Duodenal mucosa (tissue), 2 donors: ENCODE results near the gene USH2A.

Experiments used
- H3K27ac ChIP-seq: one replicate; pipeline ENCODE4 v1.7.0; 2013; ENCODE audit warnings: low read depth, low read length
- H3K27me3 ChIP-seq, 2 donors: one replicate each; pipeline ENCODE4 v1.7.0; 2013; ENCODE audit warnings: low read length in 2 of 2, control low read depth in 1 of 2; ENCODE audit not compliant: insufficient read depth in 2 of 2, control insufficient read depth in 1 of 2
- H3K36me3 ChIP-seq, 2 donors: one replicate each; pipeline ENCODE4 v1.7.0; 2013; ENCODE audit warnings: low read length in 2 of 2, control low read depth in 1 of 2; ENCODE audit not compliant: insufficient read depth in 2 of 2, control insufficient read depth in 1 of 2
- H3K4me1 ChIP-seq, 2 donors: one replicate each; pipeline ENCODE4 v1.7.0; 2013; ENCODE audit warnings: low read length in 2 of 2, control low read depth in 1 of 2; ENCODE audit not compliant: insufficient read depth in 2 of 2, control insufficient read depth in 1 of 2
- H3K4me3 ChIP-seq, 2 donors: one replicate each; pipeline ENCODE4 v1.7.0; 2013; ENCODE audit warnings: low read length in 2 of 2, low read depth in 1 of 2
- H3K9ac ChIP-seq, 2 donors: one replicate each; pipeline ENCODE4 v1.7.0; 2013; ENCODE audit warnings: low read length in 2 of 2, low read depth in 1 of 2
- H3K9me3 ChIP-seq, 2 donors: one replicate each; pipeline ENCODE4 v1.7.0; 2013; ENCODE audit warnings: low read length in 2 of 2, control low read depth in 1 of 2; ENCODE audit not compliant: control insufficient read depth in 1 of 2

USH2A gene

GRCh38 chr1:216422821-216423520 lies at the start of gene USH2A:
USH2A (minus strand) TSS chr1:216423448; CDS start chr1:216422336, 1,112 bp downstream.
- no peaks in the 10 kb centered on the region for H3K4me1 ChIP-seq
- H3K27ac ChIP-seq, result no peak within 1 kb of the TSS
- no peak within 1 kb of the TSS for H3K9ac ChIP-seq
- no peak within 1 kb of the TSS for H3K4me3 ChIP-seq
- no peaks in the 10 kb centered on the region for H3K9me3 ChIP-seq
- no peaks in the 10 kb centered on the region for H3K36me3 ChIP-seq
- H3K27me3 ChIP-seq, result no peaks in the 10 kb centered on the region

GRCh38 chr1:216466162-216466801 lies 43.0 kb upstream of the USH2A start:
- Histone ChIP-seq H3K27ac (no peak overlapping the region), H3K36me3 (no peaks in the 10 kb centered on the region), H3K27me3 (peaks cover 0 to 2% of the 10 kb centered on the region in 2 donors), H3K4me1 (no peaks in the 10 kb centered on the region), H3K9me3 (no peaks in the 10 kb centered on the region), H3K9ac (no peak overlapping the region), H3K4me3 (no peak overlapping the region)

- peaks cover 0 to 2% of the 10 kb centered on the region in 2 donors for H3K27me3 ChIP-seq
- H3K4me1 ChIP-seq, result no peaks in the 10 kb centered on the region
- H3K4me3 ChIP-seq, result no peak overlapping the region
- H3K9me3 ChIP-seq, result no peaks in the 10 kb centered on the region
- H3K27ac ChIP-seq, result no peak overlapping the region
- no peaks in the 10 kb centered on the region for H3K36me3 ChIP-seq
- no peak overlapping the region for H3K9ac ChIP-seq
Measured at GRCh38 chr1:216464489-216464888, 41.2 kb upstream of the USH2A start.

- no peak overlapping the region for H3K9ac ChIP-seq
- no peaks in the 10 kb centered on the region for H3K9me3 ChIP-seq
- H3K36me3 ChIP-seq, result no peaks in the 10 kb centered on the region
- no peak overlapping the region for H3K27ac ChIP-seq
- peaks cover 0 to 2% of the 10 kb centered on the region in 2 donors for H3K27me3 ChIP-seq
- H3K4me3 ChIP-seq, result no peak overlapping the region
- no peaks in the 10 kb centered on the region for H3K4me1 ChIP-seq
Measured at GRCh38 chr1:216462066-216462775, 39.0 kb upstream of the USH2A start.

- no peaks in the 10 kb centered on the region for H3K4me1 ChIP-seq
- peaks cover 0 to 2% of the 10 kb centered on the region in 2 donors for H3K27me3 ChIP-seq
Measured at GRCh38 chr1:216461466-216461865, 38.2 kb upstream of the USH2A start.

GRCh38 chr1:216459651-216460207 lies 36.5 kb upstream of the USH2A start:
- Histone ChIP-seq H3K9me3 (no peaks in the 10 kb centered on the region), H3K36me3 (no peaks in the 10 kb centered on the region), H3K27me3 (peaks cover 0 to 2% of the 10 kb centered on the region in 2 donors), H3K4me1 (no peaks in the 10 kb centered on the region), H3K9ac (no peak overlapping the region), H3K27ac (no peak overlapping the region), H3K4me3 (no peak overlapping the region)

More at GRCh38 chr1:216461466-216461865, 38.2 kb upstream of the USH2A start:
- Histone ChIP-seq H3K9ac (no peak overlapping the region), H3K9me3 (no peaks in the 10 kb centered on the region), H3K36me3 (no peaks in the 10 kb centered on the region), H3K27ac (no peak overlapping the region), H3K4me3 (no peak overlapping the region)

- no peaks in the 10 kb centered on the region for H3K9me3 ChIP-seq
- H3K27me3 ChIP-seq, result peaks cover 0 to 2% of the 10 kb centered on the region in 2 donors
- no peak overlapping the region for H3K9ac ChIP-seq
- H3K36me3 ChIP-seq, result no peaks in the 10 kb centered on the region
- no peak overlapping the region for H3K27ac ChIP-seq
- no peak overlapping the region for H3K4me3 ChIP-seq
- no peaks in the 10 kb centered on the region for H3K4me1 ChIP-seq
Measured at GRCh38 chr1:216458812-216459211, 35.6 kb upstream of the USH2A start.

- no peak overlapping the region for H3K9ac ChIP-seq
- H3K4me1 ChIP-seq, result no peaks in the 10 kb centered on the region
- H3K36me3 ChIP-seq, result no peaks in the 10 kb centered on the region
- H3K27me3 ChIP-seq, result no peaks in the 10 kb centered on the region
- no peaks in the 10 kb centered on the region for H3K9me3 ChIP-seq
- H3K27ac ChIP-seq, result no peak overlapping the region
- no peak overlapping the region for H3K4me3 ChIP-seq
Measured at GRCh38 chr1:216457356-216457755, 34.1 kb upstream of the USH2A start.

- H3K36me3 ChIP-seq, result no peaks in the 10 kb centered on the region
- H3K27ac ChIP-seq, result no peak overlapping the region
- no peaks in the 10 kb centered on the region for H3K4me1 ChIP-seq
- H3K27me3 ChIP-seq, result no peaks in the 10 kb centered on the region
- H3K4me3 ChIP-seq, result no peak overlapping the region
- H3K9me3 ChIP-seq, result no peaks in the 10 kb centered on the region
- H3K9ac ChIP-seq, result no peak overlapping the region
Measured at GRCh38 chr1:216456682-216457081, 33.4 kb upstream of the USH2A start.

GRCh38 chr1:216453777-216454176 lies 30.5 kb upstream of the USH2A start:
- no peaks in the 10 kb centered on the region for H3K36me3 ChIP-seq
- H3K9ac ChIP-seq, result no peak overlapping the region
- H3K27ac ChIP-seq, result no peak overlapping the region
- H3K4me3 ChIP-seq, result no peak overlapping the region
- no peaks in the 10 kb centered on the region for H3K27me3 ChIP-seq
- no peaks in the 10 kb centered on the region for H3K4me1 ChIP-seq
- no peaks in the 10 kb centered on the region for H3K9me3 ChIP-seq
